Endodermal cell (in vitro differentiated cells): ENCODE measurements around the gene MAVS. TPM values are rescaled to one million over a fixed set of nuclear protein-coding genes. Genes with fewer than 3 reads are reported as not detected.

Experiments used
- DNase-seq: peaks from one replicate; pipeline ENCODE4 v3.0.0-alpha.2; 2017
- H3K27ac ChIP-seq: 2 replicates; pipeline ENCODE4 v1.5.1; 2013; ENCODE audit warnings: mild to moderate bottlenecking, low read depth, low read length, moderate library complexity
- H3K27me3 ChIP-seq: 2 replicates; pipeline ENCODE4 v1.6.1; 2013; ENCODE audit warnings: mild to moderate bottlenecking, low read length, moderate library complexity; ENCODE audit not compliant: insufficient read depth, control insufficient read depth, poor library complexity, severe bottlenecking
- H3K36me3 ChIP-seq: 2 replicates; pipeline ENCODE4 v1.7.0; 2013; ENCODE audit warnings: mild to moderate bottlenecking, low read length, moderate library complexity; ENCODE audit not compliant: control insufficient read depth, insufficient read depth
- H3K4me1 ChIP-seq: one replicate; pipeline ENCODE4 v1.7.0; 2013; ENCODE audit warnings: low read length; ENCODE audit not compliant: control insufficient read depth, insufficient read depth
- H3K4me3 ChIP-seq: 2 replicates; pipeline ENCODE4 v1.5.1; 2013; ENCODE audit warnings: mild to moderate bottlenecking, low read length, moderate library complexity
- H3K9ac ChIP-seq: 2 replicates; pipeline ENCODE4 v1.6.1; 2013; ENCODE audit warnings: mild to moderate bottlenecking, low read length, moderate library complexity; ENCODE audit not compliant: poor library complexity, severe bottlenecking; ENCODE audit errors: extremely low read depth
- H3K9me3 ChIP-seq: 2 replicates; pipeline ENCODE4 v1.6.1; 2013; ENCODE audit warnings: mild to moderate bottlenecking, low read length, moderate library complexity; ENCODE audit not compliant: control insufficient read depth
- H3K27ac Mint-ChIP-seq: 2 replicates; pipeline ENCODE4 v1.8.0; 2020; ENCODE audit warnings: mixed read lengths
- H3K27me3 Mint-ChIP-seq: 2 replicates; pipeline ENCODE4 v1.8.0; 2021; ENCODE audit warnings: mild to moderate bottlenecking, mixed read lengths; ENCODE audit not compliant: insufficient read depth
- H3K36me3 Mint-ChIP-seq: 2 replicates; pipeline ENCODE4 v1.8.0; 2020; ENCODE audit warnings: low read depth, mixed read lengths
- H3K4me1 Mint-ChIP-seq: 2 replicates; pipeline ENCODE4 v1.8.0; 2020; ENCODE audit warnings: mixed read lengths
- H3K4me3 Mint-ChIP-seq: 2 replicates; pipeline ENCODE4 v1.8.0; 2020; ENCODE audit warnings: mild to moderate bottlenecking, moderate library complexity, mixed read lengths
- H3K9me3 Mint-ChIP-seq: 2 replicates; pipeline ENCODE4 v1.8.0; 2020; ENCODE audit warnings: mild to moderate bottlenecking, mixed read lengths
- WGBS, 2 experiments: methylation state at CpG; one replicate each; pipeline versions ENCODE4 v1.1.5 to v1.1.7; 2013; ENCODE audit warnings: missing lambda C conversion rate in 2 of 2, mixed read lengths in 1 of 2; ENCODE audit not compliant: insufficient coverage in 1 of 2, insufficient read length in 1 of 2; 5-methylcytosine and 5-hydroxymethylcytosine counted together
- microRNA-seq: library from miRNA; unstranded; fragments of <30 nt; microRNA quantifications from one replicate; pipeline ENCODE4 v1.2.0, GENCODE V29; 2020; ENCODE audit warnings: borderline microRNAs expressed
- total RNA-seq, 2 donors: library from RNA; stranded (reverse); fragmentation: NEBNext Ultra II Directional in 1 of 2; extraction: Animal tissue kit (Norgen Biotek cat#: 25700) in 1 of 2; gene quantifications; 2 replicates in 1 of 2; 3 replicates in 1 of 2; pipeline ENCODE4 v1.2.1, GENCODE V29; 2021
- TF ChIP-seq, protein P1 (sequence below): fragments of 200-600 bp; sonication (generic); conservative IDR thresholded peaks from 2 replicates; pipeline ENCODE4 v1.5.0; 2021; ENCODE audit warnings: antibody characterized with exemption, mild to moderate bottlenecking

The MAVS gene
- total RNA-seq, 2 donors from 2014 or later: 43.1 to 43.2 TPM

DNA sequence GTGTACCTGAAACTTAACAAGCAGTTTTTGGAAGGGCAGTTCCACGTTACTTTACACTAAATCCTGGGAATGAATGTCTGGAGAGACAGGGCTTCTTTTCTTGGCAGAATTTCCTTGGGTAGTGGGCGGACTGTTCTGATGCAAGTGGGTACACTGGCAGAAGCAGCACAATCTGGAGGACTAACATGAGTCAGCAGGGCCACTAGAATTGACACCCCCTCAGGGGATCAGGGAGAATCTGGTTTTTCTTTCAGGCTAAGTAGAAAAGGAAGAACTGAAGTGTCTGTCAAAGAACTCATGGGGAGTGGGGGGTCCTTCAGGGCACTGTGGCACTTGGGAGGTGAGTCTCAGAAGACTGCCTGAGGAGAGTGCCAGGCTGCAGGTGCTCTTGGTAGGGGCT lies 77.2 kb downstream of the MAVS start:
- Histone ChIP-seq H3K9ac (no peak overlapping the region), H3K4me1 (peaks cover 4% of the 10 kb centered on the region), H3K27ac (no peak overlapping the region), H3K36me3 (peaks cover 62% of the 10 kb centered on the region), H3K9me3 (no peaks in the 10 kb centered on the region), H3K4me3 (no peak overlapping the region), H3K27me3 (no peaks in the 10 kb centered on the region)
- Mint-ChIP-seq H3K36me3 (peaks cover 43% of the 10 kb centered on the region), H3K27me3 (no peaks in the 10 kb centered on the region), H3K4me3 (no peak overlapping the region), H3K9me3 (no peaks in the 10 kb centered on the region), H3K4me1 (peaks cover 26% of the 10 kb centered on the region), H3K27ac (peak overlapping the region; percentile 45)
- WGBS, 2 experiments: 100% methylated on average over 1 to 2 of the region's 2 CpGs
- DNase-seq: no peak
- TF ChIP-seq, protein P1, sequence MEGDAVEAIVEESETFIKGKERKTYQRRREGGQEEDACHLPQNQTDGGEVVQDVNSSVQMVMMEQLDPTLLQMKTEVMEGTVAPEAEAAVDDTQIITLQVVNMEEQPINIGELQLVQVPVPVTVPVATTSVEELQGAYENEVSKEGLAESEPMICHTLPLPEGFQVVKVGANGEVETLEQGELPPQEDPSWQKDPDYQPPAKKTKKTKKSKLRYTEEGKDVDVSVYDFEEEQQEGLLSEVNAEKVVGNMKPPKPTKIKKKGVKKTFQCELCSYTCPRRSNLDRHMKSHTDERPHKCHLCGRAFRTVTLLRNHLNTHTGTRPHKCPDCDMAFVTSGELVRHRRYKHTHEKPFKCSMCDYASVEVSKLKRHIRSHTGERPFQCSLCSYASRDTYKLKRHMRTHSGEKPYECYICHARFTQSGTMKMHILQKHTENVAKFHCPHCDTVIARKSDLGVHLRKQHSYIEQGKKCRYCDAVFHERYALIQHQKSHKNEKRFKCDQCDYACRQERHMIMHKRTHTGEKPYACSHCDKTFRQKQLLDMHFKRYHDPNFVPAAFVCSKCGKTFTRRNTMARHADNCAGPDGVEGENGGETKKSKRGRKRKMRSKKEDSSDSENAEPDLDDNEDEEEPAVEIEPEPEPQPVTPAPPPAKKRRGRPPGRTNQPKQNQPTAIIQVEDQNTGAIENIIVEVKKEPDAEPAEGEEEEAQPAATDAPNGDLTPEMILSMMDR: no peak

DNA sequence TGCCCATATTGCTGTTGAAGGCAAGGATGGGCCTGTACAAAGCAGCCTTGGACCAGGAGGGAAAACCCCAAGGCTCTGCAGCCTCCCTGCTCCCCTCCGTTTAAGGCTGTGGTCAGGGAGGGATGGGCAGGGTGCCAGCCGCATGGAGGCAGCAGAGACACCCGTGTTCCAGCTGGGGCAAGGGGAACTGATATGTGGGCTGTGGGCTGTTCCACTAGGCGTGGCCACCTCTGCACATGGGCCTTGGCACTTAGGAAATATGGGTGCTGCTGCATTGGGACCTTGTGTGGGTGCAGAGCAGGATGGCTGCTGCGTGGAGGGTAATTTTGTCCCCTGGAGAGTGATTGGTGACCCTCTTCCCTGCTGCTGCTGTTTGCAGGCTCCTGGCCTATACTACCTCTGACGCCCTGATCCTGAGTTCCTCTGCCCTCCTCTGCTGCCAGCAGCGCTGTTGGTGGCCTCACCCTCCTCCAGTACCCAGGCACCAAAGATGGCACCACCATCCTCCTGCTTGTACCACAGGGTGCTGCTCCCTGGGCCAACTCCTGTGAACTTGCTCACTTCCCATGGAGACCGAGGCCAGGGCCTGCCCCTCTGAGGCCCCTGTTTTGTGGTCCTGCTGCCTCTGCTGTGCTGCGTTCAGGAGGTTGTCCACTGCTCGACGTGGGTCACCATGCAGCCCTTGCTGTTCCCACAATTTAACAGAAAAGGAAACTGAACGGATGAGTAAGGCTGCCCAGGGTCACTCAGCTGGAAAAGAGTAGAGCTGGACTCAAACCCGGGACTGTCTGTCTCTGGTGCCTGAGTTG lies 77.9 kb downstream of the MAVS start:
- H3K9me3 Mint-ChIP-seq: no peaks in the 10 kb centered on the region

DNA sequence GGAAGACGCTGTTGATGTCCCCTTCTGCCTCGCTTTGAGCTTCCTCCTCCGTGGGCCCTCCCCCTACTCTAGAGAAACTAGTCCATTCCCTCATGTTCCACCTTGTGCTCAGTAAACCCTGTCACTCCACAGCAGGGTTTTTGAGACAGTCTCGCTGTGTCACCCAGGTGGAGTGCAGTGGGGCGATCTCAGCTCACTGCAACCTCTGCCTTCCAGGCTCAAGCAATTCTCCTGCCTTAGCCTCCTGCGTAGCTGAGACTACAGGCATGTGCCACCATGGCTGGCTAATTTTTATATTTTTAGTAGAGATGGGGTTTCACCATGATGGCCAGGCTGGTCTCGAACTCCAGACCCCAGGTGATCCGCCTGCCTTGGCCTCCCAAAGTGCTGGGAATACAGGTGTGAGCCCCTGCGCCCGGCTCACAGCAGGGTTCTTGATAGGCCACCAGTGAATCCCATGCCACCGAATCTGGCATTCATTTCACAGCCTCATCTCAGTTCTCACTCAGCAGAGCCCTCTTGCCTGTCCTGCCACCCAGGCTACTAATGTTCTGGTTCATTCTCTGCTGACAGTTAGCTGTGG lies 78.6 kb downstream of the MAVS start:
- no peak overlapping the region for H3K27ac ChIP-seq
- H3K9me3 ChIP-seq: no peaks in the 10 kb centered on the region

More for the DNA sequence above, 77.9 kb downstream of the MAVS start:
- no peaks in the 10 kb centered on the region for H3K27me3 Mint-ChIP-seq
- WGBS, 2 experiments: 89 to 90% methylated on average over 10 to 13 of the region's 13 CpGs
- peaks cover 26% of the 10 kb centered on the region for H3K4me1 Mint-ChIP-seq
- no peak overlapping the region for H3K4me3 Mint-ChIP-seq
- DNase-seq: no peak
- Histone ChIP-seq H3K27me3 (no peaks in the 10 kb centered on the region), H3K4me3 (no peak overlapping the region), H3K9ac (no peak overlapping the region), H3K9me3 (no peaks in the 10 kb centered on the region), H3K4me1 (peaks cover 4% of the 10 kb centered on the region), H3K27ac (peak overlapping the region; percentile 18), H3K36me3 (peaks cover 55% of the 10 kb centered on the region)
- peaks cover 37% of the 10 kb centered on the region for H3K36me3 Mint-ChIP-seq
- TF ChIP-seq, protein P1: no peak
- peak overlapping the region; percentile 64 for H3K27ac Mint-ChIP-seq

More for the DNA sequence above, 78.6 kb downstream of the MAVS start:
- DNase-seq: no peak
- H3K4me3 ChIP-seq: no peak overlapping the region
- no peaks in the 10 kb centered on the region for H3K27me3 ChIP-seq
- peaks cover 52% of the 10 kb centered on the region for H3K36me3 ChIP-seq
- peaks cover 26% of the 10 kb centered on the region for H3K4me1 Mint-ChIP-seq
- H3K27ac Mint-ChIP-seq: peak overlapping the region; percentile 74
- H3K9me3 Mint-ChIP-seq: no peaks in the 10 kb centered on the region
- no peaks in the 10 kb centered on the region for H3K27me3 Mint-ChIP-seq
- H3K9ac ChIP-seq: no peak overlapping the region
- TF ChIP-seq, protein P1: no peak
- H3K4me1 ChIP-seq: peaks cover 4% of the 10 kb centered on the region
- WGBS, 2 experiments: 84 to 94% methylated on average over 4 to 11 of the region's 11 CpGs
- H3K36me3 Mint-ChIP-seq: peaks cover 32% of the 10 kb centered on the region
- H3K4me3 Mint-ChIP-seq: no peak overlapping the region

Small RNAs within 50 kb of the gene (microRNA-seq; reads per million reads assigned to microRNA genes)
- gene MIR103A2: not detected
- not detected for gene MIR103B2

Other genes starting within 250 kb of the MAVS start
- not detected for gene GFRA4, start 183.4 kb upstream of the MAVS start, total RNA-seq
- gene ADAM33, start 164.8 kb upstream of the MAVS start, total RNA-seq: 1 to 10 TPM; 3.0 to 3.3 TPM
- gene SIGLEC1, start 134.2 kb upstream of the MAVS start, total RNA-seq: not detected
- 1 to 10 TPM; 1.1 to 1.4 TPM for gene HSPA12B, start 114.1 kb upstream of the MAVS start, total RNA-seq
- 10 to 100 TPM; 38.8 to 43.3 TPM for gene ADISSP, start 79.1 kb upstream of the MAVS start, total RNA-seq
- under 1 TPM; 0.35 to 0.44 TPM for gene SPEF1, start 65.4 kb upstream of the MAVS start, total RNA-seq
- 10 to 100 TPM; 43.0 to 50.7 TPM for gene CENPB, start 60.1 kb upstream of the MAVS start, total RNA-seq
- 10 to 100 TPM; 25.7 to 33.6 TPM for gene CDC25B, start 50.5 kb upstream of the MAVS start, total RNA-seq
- gene AP5S1, start 26.3 kb upstream of the MAVS start, total RNA-seq: 1 to 10 TPM; 5.1 to 6.1 TPM
- 10 to 100 TPM; 57.6 to 66.5 TPM for gene PANK2, start 42.6 kb downstream of the MAVS start, total RNA-seq
- gene RNF24, start 168.7 kb downstream of the MAVS start, total RNA-seq: 10 to 100 TPM; 22.8 to 26.1 TPM